HG02981 (cell line): ENCODE measurements around the gene RARRES2.
"Not testable (repeated sequence)": the region's sequence is repeated elsewhere in the genome, so short reads cannot be mapped to it uniquely, and the experiment has no call there.

Experiments used
- ATAC-seq: cut with Tn5 transposase; IDR thresholded peaks from one replicate; pipeline ENCODE4 v1.9.1; 2021; ENCODE audit warnings: mild to moderate bottlenecking, moderate library complexity; ENCODE audit not compliant: unreplicated experiment

RARRES2 gene

GRCh38 chr7:150295614-150296013 is 45.8 kb downstream of the RARRES2 start:
- ATAC-seq: not testable (repeated sequence)

- not testable (repeated sequence) for ATAC-seq
These were observed 46.4 kb downstream of the RARRES2 start for GRCh38 chr7:150295027-150295426.

GRCh38 chr7:150290317-150290716 is 51.1 kb downstream of the RARRES2 start:
- not testable (repeated sequence) for ATAC-seq

- ATAC-seq: not testable (repeated sequence)
These were observed 52.6 kb downstream of the RARRES2 start for GRCh38 chr7:150288816-150289215.
